HTR-8/SVneo (cell line): ENCODE measurements around the gene SLC45A1.

ENCODE experiments used
- DNase-seq: peaks from one replicate; pipeline ENCODE4 v3.0.0; 2011; ENCODE audit warnings: low spot score, mixed read lengths; ENCODE audit not compliant: insufficient read length
- FAIRE-seq: peaks from 2 replicates; lab custom pipeline; 2011; peaks lifted over from hg19 to GRCh38; lab: Jason Lieb, UNC

SLC45A1 gene

GRCh38 chr1:8363186-8363766 lies 45.4 kb downstream of the SLC45A1 start:
- DNase-seq (no peak), FAIRE-seq (no peak)

- DNase-seq (no peak), FAIRE-seq (no peak)
These were observed 45.9 kb downstream of the SLC45A1 start for GRCh38 chr1:8363767-8364301.

DNA sequence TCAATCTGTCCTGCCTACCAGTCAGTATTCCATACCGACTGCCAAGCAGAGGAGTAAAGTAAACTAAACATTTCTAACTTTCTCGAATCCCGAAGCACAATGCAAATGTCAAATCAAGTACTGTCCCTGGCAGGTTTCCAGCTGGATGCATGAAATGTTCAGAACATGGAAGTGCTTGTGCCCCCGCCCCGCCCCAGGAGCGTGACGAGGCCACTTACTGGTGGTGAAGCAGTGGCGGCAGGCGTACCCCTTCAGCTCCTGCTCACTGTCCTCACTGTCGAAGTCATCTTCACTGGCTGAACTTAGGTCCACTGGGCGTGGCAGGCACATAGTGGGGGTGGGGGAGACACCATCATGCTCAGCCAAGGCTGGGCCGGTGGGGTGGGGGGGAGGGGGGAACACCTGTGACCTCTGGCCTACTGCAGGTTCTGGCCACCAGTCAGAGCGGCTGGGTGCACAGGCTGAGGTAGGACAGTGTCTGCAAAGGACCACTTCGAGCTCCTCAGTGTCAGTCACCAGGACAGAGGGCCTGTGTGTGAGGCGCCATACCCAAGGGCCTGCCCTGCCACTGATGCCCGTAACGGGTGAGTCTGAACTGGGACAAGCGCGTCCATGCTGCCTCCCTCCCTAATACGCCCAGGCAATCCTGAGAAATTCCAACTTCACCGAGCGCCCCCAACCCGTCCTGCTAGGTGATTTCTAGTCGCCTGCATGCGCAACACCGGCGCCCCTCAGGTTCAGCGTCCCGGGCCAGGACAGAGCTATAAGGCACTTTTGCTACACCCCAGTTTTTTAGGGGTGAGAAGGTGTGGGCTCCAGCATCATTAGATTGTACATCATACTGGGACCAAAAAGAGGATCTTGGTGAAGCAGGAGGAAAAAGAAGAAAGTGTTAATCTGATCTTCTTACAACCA lies 46.9 kb downstream of the SLC45A1 start:
- FAIRE-seq, result no peak
- no peak for DNase-seq

GRCh38 chr1:8365661-8366362 lies 47.9 kb downstream of the SLC45A1 start:
- DNase-seq, result no peak
- no peak for FAIRE-seq

DNA sequence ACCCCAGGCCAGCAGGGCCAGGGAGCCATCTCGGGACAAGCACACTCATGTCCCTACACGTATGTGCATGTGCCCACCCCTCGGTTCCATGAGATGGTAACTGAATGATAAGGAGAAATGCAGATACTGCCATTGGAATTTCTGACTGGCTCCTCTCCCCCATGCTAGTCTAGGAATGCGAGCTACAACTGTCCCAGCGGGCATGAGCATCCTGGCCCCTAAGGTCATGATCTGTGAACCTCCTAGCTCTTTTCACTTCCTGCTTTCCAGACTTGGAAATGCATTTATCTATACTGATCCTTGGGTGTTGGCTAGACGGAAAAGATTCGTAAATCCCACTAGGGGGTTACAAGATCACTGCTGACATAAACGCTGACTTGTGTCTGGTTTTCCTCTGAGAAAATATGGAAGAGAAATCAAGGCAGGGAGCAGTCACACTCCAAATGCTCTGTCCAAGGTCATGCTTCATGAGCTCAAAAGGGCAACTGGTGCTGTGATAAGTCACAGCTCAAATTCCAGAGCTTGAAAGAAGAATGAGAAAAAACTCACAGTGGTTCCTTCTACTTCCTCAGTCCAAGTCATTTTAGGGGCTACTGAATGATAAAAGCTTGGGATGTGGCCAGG lies 49.8 kb downstream of the SLC45A1 start:
- FAIRE-seq (no peak), DNase-seq (no peak)

DNA sequence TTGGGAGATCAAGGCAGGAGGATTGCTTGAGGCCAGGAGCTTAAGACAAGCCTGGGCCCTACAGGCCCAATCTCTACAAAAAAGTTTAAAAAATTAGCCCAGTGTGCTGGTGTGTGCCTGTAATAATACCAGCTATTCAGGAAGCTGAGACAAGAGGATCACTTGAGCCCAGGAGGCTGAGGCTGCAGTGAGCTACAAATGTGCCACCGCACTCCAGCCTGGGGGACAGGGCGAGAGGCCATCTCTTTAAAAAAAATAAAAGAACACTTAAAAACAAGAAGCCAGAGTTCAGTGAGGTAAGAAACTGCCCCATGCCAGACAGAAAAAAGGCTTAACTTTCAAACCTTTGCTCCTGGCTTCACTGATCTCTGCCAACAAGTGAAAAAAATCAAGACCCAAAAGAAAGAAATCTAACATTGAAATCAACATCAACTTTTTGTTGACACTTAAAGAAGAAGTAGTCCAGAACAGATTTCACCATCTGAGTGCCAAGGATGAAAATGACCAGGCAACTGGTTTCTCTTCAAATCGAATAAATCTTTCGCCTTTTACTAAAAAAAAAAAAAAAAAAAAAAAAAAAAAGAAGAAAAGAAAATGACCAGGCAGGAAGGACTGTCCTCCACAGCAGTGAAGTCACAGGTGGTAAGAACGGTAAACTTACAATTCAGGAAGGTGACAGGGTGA lies 51.2 kb downstream of the SLC45A1 start:
- FAIRE-seq, result no peak
- no peak for DNase-seq

DNA sequence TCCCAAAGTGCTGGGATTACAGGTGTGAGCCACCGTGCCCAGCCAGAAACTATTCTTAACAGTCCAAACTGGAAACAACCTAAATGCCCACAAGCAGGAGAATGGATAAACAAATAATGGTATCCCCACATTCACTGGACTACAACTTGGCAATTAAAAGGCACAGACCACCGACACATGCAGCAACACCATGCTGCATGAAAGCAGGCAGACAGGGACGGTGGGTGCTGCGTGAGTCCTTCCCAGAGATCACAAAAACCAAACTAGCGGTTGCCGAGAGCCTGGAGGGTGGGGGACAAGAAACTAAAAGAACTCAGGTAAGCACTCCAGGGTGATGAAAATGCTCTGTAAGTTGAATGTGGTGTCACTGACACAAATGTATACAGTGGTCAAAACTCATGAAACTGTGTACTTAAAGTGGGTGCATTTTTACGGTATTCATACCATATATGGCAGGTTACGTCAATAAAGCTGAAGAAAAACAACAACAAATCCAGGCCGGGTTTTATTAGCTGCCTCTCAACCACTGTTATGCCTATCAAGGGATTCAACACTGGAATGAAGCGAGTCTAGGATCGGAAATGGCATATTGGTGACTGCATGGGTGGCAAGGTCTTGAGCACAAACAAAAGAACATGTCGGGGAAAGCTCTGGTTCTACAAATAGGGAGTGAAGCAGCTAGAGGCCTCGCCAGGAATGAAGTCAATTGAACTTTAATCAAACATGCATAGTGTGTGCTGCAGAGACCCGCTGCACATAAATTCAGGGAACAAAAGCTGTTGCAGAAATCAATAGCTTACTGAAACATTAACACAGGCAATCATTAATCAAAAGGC lies 52.4 kb downstream of the SLC45A1 start:
- no peak for DNase-seq
- FAIRE-seq, result no peak

- DNase-seq (no peak), FAIRE-seq (no peak)
These were observed 53.0 kb downstream of the SLC45A1 start for GRCh38 chr1:8370905-8371315.

GRCh38 chr1:8371372-8371991 lies 53.6 kb downstream of the SLC45A1 start:
- FAIRE-seq, result no peak

DNA sequence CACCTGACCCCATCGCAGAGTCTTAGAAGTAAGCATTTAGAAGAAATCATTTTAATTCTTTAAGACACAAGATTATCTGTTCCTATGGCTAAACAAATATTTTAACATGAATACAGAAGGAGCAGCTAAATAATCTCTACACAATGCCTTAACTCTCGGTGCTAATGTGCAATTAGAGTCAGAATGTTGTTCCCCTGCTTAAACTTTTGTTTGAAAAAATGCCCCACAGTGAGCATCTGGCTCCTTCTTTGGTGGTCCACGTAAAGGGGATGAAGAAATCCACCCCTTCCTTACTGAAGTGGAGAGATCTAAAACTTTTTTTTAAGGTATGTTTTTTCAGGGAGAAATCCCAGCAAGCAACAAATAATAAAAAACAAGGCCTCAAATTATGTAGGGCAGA lies 55.2 kb downstream of the SLC45A1 start:
- DNase-seq, result no peak
- no peak for FAIRE-seq

More at GRCh38 chr1:8371372-8371991, 53.6 kb downstream of the SLC45A1 start:
- no peak for DNase-seq

- FAIRE-seq (no peak), DNase-seq (no peak)
These were observed 55.8 kb downstream of the SLC45A1 start for GRCh38 chr1:8373581-8374241.

DNA sequence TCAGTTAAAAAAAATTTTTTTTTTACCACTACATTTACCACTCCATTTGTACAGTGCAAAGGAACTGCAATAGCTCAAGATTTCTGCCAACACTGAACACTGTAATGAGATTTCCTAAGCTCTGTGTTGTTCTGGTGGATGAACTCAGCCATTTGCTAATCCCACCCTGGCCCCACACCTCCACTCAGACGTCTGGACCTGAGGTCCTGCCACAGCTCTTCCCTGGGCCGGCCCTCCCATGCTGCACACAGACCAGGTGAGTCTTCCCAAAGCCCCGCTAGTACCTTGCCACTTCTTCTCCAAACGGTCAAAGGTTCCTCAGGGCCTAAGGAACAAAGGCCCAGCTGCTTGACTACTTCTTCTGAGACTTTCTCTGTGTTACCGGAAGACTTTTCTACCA lies 56.4 kb downstream of the SLC45A1 start:
- FAIRE-seq, result no peak
- DNase-seq, result no peak

DNA sequence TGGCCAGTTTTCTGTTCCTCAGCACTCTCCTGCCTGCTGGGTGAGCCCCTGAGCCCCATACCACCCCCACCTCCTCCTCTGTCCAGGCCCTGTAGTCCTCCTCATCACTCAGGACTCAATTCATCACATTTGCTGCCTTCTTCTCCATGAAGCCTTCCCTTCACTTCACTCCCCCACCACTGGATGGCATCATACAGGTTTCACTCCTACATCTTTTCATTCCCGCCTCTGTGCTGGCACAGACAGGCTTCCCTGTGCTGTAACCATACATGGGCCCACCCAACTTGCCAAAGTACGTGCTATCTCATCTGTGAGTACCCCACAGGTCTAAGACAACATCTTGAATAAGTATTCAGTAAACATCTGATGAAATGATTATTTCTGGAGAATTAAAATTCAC lies 56.9 kb downstream of the SLC45A1 start:
- DNase-seq (no peak), FAIRE-seq (peak; percentile 20)

DNA sequence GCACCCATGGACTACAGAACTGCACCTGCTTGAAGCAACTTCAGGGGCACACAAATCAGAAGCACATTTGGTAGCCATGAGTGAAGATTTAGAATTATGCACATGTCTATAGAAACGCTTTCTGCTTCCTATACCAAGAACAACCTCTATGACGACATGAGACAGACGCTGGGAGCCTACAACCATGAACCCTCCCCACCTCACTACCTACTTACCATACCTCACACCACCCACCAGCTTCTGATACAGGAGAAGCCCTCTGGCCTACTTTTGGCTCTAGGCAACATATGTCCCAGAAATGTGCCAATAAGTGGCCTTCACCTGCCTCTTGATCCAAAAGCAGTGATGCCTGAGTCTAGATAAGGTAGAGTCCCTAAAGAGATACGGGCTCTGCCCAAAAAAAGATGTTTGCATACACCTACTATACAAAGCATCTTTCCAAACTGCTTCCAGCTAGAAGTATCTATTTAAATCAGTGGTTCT lies 58.5 kb downstream of the SLC45A1 start:
- DNase-seq (no peak), FAIRE-seq (no peak)

GRCh38 chr1:8377271-8377981 lies 59.5 kb downstream of the SLC45A1 start:
- no peak for FAIRE-seq
- no peak for DNase-seq

DNA sequence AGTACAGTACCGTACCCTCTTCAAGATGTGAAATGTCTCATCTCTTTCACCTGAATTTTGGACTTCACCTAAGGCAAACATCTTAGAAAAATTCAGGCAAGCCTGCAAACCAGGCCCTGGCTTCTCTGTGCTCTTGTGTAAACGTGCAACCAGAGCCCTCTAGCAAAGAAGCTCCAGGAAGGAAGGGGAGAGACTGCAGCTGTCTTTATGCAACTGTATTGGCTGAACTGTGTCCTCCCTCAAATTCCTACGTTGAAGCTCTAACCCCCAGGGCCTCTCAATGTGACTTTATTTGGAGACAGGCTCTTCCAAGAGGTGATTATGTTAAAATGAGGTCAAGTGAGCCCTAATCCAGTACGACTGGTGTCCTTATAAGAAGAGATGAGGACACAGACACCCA lies 60.3 kb downstream of the SLC45A1 start:
- no peak for DNase-seq
- no peak for FAIRE-seq

GRCh38 chr1:8378981-8379470 lies 61.1 kb downstream of the SLC45A1 start:
- no peak for DNase-seq
- FAIRE-seq, result no peak
